GM19035 (cell line): ENCODE measurements around the gene IGF2.

Experiments used
- ATAC-seq: cut with Tn5 transposase; IDR thresholded peaks from one replicate; pipeline ENCODE4 v1.9.1; 2021; ENCODE audit not compliant: unreplicated experiment

Gene IGF2

DNA sequence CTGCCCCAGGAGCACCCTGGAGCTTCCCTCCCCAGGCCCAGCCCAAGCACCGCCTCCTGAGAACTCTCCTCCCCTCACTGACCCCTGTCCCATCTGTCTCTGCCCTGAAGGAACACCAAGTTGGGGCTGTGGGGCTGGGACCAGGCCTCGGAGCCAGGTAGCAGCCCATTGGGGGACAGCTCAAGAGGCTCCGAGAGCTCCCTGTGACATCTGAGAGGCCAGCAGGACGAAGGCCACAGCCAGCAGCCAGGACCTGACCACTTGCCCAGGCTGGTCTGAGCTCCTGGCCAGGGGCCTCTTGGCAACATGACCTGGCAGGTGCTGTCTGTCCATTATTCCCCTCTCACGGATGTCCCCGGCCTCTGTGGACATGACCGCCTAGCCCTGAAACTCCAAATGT, 33.7 kb downstream of the IGF2 start:
- no peak for ATAC-seq

DNA sequence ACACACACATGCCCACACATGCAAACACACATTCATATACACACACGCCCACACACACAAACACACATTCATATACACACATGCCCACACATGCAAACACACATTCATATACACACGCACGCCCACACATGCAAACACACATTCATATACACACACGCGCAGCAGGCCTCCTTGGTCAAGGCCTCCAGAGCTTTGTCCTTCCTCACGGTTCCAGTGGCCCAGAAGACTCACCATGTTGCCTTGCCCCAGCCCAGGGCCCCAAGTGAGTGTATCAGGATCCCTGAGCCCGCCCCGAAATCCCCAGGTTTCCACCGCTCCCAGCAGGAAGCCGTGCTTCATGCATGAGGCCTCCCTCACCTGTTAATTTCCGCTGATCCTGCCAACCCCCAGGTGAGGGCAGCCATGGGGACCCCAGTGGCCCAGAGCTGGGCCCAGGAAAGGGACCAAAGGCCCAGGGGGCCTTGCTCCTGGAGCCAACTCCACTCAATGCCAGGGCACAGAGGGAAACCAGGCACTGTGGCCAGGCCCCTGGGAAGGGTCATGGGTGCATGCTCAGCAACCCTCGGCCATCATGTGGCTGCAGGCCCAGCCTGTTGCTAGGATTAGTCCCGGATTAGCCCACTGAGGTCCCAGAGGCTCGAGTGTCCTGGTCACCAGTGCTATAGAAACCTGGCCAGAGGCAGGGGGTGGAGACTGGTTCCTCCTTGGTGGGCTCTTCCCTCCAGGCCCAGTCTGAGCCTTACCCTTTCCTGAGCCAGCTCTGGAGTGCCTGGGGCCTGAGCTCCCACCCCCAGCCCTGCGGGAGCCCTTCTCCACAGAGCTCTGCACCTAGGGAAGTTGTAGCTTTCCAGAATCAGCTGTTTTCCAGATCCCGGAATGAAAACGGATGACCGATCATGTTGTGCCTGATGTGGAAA, 34.4 kb downstream of the IGF2 start:
- ATAC-seq, result no peak

DNA sequence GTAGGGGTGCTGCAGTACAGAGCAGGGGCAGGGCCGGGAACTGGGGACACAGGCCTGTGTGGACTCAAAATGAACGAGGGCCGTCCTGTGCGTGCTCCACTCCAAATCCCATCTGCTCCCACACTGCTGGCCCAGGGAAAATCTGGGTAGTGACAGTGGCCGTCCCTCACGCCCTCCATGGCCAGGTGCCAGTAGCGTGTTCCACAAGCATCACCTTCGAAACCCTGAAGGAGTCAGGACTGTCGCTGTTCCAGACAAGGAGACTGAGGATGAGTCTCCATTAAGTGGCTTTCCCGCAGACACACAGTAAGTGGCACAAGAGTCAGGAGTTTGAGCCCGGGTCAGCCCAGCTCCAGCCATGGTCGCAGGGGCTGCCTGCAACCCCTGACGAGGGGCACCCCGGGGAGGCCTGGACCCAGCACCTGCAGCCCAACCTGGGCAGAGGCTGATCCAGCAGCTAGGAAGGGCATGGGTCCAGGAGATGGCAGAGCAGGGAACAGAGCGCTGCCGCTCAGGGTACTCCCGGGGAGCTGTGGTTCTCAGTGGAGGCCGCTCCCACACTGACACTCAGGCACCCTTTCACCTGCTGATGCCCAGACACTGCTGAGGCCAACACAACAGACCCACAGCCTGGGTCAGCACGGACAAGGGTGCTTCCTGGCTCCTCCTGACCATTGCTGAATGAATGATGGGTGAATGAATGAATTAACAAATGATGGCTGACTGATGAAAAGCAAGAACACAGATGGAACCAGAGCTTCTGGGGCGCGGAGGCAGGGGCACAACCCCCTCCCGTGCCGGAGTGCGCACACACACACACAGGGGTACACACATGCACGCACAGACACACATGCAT, 35.3 kb downstream of the IGF2 start:
- ATAC-seq, result no peak

DNA sequence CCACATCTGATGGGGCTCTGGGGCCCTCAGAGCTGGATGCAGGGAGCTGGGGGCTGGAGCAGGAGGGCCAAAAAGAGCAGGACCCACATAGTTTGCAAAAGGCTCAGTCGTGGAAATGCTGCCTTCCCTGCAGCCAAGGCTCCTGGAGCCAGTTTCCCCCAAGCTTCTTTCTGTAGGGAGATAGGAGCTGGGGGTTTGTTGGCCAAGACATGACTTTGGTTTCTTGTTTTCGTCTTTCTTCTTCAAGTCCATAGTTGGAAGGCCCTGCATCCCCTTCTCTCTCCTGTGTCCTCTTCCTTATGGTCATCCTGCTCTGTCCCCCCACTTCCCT, 36.3 kb downstream of the IGF2 start:
- no peak for ATAC-seq

DNA sequence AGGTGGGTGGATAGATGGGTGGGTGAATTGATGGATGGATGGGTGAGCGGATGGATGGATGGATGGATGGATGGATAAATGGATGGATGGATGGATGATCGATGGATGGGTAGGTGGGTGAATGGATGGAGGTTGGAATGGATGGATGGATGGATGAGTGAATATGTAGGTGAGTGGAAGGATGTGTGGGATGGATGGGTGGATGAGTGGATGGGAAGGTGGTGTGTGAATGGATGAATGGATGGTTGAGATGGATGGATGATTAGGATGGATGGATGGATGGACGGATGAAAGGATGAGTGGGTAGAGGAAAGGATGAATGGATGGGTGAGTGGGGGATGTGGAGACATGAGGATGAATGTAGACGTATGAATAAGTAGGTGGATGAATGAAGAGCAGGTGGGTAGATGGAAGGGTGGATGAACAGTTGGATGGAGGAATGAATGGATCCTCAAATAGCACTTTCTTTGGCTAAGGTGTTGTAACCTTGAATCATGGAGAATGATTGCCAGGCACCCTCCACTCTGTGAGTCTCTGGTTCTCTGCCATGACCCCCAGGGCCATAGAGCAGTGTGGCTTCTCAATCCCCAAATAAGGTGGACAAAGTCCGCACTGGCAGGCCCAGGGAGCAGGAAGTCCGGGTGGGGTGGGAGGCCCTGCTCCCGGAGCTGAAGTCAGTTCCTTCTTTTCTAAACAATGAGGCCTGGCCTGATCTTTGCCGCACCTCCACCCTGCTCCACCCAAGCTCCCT, 36.9 kb downstream of the IGF2 start:
- ATAC-seq, result no peak

DNA sequence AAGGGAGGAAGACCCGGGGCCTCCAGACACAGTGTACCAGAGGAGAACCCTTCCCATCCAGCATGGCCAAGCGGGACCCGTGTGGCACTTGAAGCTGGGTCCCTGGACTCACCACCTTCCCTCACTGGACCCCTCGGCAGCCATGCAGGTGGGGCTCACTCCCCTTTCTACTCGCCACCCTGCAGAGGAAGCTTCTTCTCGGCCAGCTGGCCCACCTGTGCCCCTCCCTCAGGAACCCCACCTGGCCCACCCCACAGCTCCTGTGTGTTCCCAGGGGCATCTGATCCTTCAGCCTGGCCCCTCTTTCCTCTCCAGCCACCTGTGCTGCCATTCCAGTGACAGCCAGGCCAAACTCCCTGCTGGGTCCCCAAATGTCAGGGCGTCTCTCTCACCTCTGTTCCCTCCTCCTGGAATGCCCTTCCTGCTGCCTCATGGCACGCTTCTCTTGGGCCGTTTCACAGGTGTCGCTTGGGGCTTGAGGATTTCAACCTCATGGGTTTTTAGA, 38.0 kb downstream of the IGF2 start:
- no peak for ATAC-seq

DNA sequence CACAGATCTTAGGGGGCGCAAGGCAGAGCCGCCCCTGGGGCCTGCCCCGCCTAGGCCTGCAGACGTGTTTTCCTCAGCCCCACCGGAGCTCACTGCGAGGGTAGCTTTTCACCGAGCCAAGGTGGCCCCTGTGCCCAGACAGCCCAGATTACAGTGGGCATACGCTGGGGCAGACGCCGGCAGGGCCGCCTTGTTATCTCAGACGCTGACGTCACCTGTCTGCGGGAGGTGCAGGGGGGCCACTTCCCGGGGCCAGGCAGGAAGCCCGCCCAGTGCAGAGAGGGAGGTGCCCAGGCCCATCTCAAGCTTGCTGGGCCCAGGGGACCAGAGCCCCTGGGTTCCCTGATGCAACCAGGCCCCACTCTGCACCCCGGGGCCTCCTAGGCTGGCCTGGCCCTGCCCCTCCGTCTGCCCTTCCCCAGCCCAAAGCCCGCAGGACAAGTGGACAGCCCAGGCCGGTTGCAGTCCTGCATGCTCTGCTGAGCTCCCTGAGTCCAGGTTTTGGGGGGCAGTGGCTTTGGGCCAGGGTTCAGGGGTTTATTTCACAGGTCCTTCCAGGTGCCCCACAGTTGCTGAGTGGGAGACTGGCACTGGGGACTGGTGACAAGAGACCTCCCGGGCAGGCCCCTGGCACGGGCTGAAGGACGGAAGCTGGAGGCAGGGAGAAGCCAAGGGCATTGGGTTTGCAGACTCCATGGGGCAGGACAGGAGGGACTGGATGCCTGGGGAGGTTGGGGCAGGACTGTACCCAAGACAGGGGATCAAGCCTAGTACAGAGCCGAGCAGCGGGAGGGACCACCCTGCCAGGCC, 38.6 kb downstream of the IGF2 start:
- no peak for ATAC-seq

DNA sequence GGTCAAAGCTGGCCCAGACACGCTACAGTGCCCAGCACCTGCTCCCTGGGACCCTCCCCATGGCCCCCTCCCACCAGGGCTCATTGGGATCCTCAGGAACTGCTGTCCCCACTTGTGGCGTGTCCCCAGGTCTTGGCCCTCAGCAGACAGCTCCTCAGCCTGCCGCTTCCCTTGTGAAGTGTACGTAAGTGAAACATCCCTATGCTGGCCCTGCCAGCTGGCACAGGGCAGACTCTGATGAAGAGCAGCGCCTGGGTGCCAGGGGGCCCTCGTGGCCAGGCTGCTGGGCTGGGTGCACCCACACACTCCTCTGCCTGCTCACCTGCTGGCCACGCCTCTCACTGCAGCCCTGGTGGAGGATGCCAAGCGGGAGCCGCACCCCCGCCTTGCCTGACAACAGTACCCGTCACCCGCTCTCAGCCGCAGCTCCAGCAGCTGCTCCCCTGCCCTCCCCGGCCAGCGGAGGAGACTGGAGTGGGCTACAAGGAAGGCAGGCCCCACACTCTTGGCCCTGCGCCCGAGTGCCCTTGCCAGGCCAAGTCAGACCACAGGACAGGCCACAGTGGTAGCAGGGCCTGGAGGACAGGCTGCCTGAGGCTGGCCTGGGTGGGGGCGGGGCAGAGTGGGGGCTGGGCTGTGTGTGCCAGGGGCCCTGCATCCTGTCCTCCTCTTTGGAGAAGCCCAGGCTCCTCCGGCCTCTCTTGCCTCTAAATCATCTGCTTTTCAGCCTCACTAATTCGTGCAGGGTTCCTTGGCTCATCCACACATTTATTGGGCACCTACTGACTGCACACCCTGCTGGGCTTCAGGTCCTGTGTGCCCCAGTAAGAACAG, 39.5 kb downstream of the IGF2 start:
- ATAC-seq, result no peak

DNA sequence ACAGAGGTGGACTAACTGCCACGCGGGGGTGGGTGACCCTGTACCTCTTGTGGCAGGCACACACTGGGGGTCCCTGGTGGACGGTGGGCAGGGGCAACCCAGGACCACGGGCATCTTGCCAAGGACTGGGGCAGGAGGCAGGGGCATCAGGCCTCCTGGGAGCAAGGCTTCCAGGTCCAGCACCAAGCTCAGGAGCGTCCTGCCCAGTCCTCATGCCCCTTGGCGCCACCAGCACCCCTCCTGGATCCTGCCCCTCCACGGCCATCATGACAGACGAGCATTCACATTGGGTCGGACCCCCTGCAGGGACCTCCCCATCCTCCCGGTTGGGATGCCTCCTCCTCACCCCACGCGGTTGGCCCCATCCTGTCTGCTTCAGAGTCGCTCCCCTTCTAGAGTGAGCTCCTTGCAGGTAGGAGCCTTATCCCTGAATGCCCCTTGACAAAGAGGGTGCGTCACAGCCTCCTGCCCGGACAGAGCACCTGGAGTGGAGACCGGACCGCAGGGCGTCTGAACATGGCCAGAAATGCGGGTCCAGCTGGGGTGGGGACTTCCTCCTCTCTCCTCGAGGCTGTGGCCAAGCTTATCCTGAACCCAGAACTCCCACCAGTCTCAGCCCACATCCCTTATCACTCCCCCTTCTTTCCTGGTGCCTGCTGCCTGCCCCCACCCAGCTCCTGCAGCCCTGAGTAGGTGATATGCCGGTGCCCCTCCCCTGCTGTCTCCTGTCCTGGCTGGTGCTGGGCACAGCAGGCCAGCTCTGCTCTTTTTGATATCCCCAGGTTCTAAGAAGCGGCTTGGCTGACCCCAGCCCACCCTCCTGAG, 40.3 kb downstream of the IGF2 start:
- no peak for ATAC-seq

DNA sequence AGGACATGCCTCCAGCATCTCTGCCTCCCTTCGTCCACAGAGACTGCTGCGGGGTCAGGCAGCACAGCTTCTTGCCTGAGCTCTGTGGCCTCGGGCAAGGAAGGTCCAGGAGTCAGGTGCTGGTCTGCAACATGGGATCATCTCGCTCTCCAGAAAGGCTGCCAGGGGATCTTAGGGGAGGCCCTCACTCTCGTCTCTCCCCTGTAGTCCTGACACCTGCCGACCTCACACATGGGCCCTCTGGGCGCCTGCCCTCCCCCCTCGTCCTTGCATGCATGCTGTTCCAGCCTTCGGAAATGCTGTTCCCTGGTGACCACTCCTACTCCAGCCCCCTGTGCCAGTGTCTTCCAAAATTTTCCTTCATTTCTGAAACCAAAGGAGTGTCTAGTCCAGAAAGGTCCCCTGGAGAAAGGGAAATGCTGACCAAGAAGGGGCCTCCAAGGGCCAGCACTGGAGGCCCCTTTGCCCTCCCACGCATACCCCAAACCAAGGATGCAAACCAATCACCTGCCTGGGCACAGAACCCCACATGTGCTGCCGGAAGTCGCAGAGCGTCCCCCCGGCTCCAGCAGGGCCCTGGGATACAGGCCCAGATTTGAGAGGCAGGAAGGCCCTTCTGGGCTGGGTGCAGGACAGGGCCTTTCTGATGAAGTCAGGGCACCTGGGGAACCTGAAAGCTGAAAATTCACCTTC, 41.0 kb downstream of the IGF2 start:
- no peak for ATAC-seq

DNA sequence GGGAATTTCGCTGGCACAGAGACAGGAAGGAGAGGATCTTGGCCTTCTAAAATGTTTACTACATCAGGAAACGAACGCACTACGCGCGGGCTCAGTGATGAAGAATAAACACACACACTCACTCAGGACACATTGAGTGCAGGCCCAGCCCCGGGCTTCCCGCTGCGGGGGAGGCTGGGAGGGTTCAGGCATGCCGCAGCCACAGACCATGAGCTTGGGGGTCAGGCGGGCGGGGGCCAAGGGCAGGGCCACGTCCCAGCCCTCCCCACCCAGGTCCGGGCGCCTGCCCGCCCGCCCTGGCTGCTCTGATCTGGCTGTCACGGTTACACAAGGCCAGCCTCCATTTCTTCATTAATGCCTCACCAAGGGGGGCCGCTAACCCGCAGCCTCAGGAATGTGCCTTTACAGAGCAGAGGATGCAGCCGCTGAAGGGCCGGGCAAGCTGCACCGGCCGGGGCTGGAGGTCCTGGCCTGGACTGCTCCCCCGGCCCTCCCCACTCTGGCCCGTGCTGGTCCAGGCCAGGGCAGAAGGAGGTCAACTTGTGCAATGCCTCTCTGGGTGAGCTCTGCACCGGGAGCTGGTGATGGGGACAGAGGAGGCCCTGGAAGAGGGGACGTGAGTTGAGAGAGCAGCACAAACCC, 41.7 kb downstream of the IGF2 start:
- ATAC-seq, result no peak

DNA sequence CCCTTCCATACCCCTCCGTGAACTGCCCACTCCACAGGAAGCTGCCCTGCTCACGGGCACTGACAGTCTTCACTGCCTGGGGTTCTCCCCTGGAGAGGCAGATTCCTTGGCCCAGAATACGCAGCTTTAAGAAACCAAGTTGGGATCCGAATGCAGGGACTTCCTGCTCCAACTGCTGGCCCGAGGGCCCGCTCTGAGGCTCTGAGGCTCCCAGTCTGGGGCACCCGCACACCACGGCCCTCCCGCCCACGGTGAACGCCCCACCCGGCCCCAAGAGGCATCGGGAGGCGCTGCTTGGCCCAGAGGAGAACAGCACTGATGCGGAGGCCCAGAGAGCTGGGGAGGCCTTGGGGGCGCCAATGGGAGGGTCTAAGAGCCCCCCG, 42.3 kb downstream of the IGF2 start:
- ATAC-seq, result no peak

DNA sequence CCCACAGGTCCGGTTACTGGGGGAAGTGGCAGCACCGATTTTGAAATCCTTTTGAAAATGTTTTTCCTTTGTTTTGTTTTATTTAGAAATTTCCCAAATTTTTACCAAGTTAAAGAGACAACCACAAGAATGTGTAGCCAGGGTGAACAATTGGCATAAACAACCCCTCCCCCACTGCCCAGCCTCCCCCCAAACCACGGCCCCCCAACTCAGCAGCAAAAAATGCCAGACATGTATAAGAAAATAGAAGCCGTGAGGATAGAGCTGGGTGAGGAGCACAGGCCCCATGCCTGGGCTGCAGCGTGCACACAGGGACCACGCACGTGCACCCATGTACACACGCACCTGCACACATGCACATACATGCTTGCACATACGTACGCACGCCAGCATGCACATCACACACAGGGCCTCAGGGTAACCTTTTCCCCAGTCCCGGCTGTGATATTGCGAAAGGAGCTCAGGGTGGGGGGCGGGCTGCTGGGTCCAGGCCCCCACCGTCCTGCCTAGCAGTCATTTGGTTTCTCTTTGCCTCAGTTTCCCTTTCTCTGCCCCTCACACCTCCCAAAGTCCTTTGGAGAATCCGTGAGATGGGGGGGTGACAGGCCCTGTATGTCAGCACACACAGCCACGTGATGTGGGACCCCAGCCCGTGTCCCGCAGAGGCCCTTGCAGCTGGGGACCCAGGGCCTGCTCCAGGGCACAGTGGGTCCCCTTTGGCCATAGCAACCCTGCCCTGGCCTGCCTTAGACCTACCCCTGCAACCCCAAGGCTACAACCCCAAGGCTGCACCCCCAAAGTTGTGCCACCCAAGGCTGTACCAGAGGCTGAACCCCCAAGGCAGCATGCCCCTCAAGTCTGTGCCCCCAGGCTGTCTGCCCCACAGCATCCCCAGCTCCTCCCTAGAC, 42.9 kb downstream of the IGF2 start:
- no peak for ATAC-seq

DNA sequence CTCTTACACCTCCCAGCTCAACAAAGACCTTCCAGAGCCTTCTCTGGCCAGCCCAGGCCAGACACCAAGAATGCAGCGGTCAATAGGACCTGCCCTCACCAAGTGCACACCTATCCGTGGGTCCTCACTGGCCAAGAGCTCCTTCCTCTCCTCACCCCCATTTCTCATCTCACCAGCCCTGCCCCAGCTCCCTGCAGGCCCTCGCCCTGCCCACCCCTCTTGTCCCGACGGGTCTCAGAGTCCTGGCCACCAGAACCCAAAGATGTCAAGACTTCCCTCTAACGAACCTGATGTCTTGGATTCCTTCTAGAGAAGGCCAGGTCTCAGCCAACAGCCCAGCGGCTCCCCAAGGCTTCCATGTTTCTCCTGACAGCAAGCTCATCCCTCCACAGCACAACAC, 43.6 kb downstream of the IGF2 start:
- ATAC-seq, result no peak

DNA sequence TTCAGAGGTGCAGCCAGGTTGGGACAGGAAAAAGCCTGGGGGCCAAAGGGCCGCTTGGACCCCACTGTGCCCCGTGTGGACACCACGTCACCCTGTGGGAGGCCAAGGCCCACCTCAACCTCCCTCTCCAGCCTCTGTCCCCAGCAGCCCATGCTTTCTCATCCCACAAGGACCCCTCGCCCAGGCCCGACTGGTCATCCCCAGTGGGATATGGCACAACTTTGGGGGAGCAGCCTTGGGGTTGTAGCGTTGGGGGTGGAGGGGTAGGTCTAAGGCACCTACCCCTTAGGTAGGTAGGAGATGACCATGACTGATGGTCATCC, 44.0 kb downstream of the IGF2 start:
- ATAC-seq, result no peak

DNA sequence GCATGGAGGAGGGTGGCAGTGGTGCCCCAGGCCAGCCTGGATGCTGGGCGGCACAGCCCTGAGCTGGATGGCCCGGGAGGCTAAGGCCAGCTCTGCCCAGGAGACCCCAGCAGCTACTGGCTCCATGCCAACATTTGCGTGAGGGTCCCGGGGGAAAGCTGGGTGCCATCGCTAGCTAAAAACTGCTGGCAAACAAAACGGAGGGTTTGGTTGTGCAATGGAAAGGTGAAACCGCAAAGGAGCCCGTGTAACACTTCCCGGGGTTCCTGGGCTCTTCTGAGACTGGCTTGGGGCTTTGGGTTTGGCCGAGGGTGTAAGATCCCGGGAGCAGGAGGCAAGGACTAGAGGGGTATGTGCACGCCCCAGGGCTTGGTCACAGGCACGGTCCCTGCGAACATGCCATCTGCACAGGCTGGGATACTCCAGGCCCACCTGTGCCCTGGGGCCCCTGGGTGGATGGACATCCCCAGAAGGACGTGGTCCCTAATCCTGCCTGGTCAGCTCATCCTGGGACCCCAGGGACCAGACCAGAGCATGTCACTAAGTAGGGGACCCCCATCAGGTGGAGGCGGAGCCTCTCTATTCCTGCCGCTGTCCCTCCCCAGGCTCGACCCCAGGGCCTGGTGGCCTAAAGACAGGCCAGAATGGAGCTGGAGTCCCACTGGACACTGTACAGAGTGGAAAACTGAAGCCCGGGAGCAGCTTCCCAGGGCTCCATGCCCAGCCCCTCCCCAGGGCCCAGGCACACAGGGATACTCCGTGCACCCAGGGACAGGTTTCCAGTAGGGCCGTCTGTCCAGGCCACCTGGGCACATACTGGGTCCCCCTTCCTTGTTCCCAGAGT, 44.6 kb downstream of the IGF2 start:
- ATAC-seq, result no peak
